ENCODE measurements around the gene GRM8.

GRM8 gene

DNA sequence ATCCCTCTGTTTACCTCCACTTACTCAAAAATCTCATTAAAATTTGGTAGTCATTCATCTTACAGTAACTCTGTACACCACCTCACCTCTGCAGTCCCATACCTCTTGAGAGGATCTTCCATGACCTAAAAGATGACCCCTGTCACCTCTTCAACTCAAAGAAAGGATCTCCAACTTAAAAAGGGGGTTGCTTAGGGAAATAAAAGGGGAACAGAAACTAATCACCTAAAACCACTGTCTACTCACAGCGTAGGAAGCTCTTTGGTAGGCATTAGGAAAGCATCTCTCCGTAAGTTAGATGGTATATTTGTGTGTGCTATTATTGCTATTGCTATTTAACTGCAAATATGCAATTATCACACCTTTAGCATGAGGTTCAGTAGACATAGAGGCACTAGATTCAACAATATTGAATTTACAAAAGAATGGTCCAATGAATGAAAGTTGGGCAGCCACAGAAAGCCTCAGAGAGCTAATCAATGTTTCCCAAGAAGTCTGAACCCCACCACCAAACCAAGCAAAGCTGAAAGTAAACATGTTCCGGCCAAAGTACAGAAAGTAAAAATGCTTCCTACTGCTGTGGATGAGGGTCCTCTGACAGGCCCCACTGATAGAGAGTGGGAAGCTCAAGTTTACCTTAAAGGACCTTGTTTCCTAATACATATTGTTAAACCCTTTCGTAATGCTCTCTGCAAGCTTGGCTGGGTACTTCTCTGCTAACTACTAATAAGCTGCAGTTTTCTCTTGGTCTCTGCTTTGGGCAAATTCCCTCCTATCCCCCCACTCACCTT, 105.8 kb downstream of the GRM8 start:
- no peak for DNase-seq

DNA sequence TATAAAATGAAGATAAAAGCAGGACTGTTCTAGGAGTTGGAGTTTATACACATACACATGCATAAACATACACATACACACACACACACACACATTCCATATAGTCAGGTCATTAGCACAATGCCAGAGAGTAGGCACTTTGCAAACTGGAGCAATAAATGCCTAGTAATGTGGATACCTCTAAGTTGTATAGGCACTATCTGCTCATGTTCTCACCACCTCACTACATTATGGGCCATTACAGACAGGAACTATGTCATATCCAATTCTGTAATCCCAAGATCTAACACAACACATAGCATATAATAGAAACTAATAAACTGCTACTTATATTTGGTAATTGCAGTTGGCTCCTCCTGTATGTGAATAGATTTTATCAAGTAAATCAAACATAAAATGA, 115.6 kb downstream of the GRM8 start:
- no peak for DNase-seq

DNA sequence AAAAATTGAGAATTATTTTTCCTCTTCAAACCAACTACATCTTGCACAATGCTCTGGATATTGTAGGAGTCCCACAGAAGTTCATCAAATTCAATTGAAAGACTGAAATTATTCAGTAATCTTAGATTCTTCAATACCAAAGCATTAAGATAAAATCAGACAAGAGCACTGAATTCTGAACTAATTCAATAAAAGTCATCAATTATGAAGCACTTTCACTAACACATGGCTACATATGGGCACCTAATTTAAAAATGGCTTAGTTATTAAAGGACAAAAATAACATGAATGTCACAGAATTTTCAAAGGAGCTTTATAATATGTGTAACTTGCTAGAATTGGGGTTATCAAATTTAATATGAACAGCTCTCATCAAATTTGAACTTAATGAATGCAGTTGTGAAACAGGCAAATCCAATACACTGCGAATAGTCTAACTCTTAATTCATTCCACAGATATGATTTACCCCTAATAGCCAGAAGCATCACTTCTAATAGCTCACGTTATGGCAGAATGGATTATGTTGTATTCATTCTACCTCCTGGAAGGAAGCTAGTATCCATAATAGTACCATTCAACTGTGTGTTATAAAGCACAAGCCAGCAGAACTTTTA, 116.8 kb downstream of the GRM8 start:
- DNase-seq: no peak

DNA sequence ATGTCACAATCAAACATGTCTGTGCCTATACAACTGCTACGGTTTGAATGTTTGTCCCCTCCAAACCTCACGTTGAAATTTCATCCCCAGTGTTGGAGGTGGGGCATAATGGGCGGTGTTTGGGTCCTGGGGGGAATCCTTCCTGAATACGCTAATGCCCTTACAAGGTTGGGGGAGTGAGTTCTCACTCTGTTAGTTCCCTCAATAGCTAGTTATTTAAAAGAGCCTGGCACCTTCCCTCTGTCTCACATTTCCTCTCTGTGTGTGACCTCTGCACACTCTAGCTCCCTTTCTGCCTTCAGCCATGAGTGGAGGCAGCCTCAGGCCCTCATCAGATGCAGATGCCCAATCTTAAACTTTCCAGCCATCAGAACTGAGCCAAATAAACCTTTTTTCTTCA, 129.5 kb downstream of the GRM8 start:
- no peak for DNase-seq

DNA sequence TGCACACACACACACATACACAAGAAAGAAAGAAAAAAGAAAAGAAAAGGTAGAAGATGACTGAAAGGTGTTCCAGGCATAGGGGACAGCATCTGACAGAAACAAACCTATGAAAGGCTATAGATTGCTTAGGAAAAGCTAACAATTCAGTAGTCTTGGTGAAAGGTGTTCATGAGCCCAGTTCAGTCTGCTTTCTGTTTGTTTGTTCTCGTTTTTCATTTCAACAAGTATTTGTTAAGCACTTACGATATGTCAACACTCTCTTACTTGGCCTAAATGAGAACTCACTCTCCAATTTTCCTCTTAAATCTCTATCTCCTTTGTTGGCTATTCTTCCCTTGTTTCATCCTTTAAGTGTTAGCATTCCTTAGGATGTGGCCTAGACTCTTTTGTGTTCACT, 133.2 kb downstream of the GRM8 start:
- peak; percentile 92 for DNase-seq

DNA sequence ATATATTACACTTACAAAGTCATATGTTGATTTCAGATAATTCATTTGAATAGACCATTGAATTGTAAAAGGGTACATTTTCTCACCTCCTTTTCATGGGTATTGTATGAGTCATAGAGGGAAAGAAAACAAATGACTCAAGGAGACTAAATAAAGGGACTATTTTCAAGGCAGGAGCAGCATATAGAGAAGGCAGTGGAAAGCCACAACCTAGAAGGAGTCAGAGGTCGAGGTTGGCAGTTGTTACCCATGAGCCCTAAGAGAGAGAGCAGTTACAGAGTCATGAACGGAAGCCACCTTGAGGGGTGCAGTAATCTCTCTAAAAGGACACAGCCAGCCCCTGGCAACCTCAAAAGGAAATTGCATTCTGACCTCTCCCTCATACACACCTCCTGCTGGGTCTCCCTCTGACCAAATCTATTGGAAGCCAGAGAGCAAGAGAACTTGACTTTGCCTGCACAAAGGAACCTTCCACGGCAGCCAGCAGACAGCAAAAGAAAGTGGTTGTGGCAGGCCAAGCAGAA, 137.9 kb downstream of the GRM8 start:
- DNase-seq: no peak

DNA sequence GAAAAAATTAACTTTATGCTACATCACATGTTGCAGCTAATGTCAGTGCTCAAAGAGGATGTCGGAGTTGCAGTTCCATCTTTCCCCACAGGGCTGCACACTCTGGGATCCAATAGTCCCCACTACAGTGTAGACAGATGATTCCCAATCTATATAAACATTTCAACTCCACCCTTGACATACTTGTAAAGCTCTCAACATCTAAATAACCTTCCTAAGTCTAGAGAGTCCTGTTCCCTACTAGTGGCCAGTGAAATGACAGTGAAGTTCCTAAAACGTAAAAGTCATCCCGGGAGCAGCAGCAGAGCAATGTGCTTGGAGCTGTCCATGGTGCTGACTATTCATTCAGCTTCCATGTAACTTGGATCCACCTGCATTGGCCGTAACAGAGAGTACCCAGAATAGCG, 145.1 kb downstream of the GRM8 start:
- DNase-seq: no peak

DNA sequence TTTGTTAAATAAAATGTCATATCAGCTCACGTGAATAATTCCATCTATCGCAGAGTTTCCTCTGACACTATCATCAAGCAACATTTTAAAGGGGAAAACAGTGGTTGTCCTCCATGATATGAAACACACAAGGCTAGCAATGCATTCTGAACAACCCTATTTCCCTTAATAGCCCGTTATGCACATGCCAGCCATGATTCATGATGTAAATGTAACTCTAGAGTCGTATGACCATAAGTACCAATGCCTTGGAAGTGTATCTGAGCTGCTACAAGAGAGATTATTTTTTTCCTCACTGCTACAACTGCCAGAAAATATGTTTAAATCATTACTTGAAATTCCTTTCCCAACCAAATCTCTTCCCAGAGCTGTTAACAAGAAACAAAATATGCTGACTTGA, 159.4 kb downstream of the GRM8 start:
- no peak for DNase-seq

DNA sequence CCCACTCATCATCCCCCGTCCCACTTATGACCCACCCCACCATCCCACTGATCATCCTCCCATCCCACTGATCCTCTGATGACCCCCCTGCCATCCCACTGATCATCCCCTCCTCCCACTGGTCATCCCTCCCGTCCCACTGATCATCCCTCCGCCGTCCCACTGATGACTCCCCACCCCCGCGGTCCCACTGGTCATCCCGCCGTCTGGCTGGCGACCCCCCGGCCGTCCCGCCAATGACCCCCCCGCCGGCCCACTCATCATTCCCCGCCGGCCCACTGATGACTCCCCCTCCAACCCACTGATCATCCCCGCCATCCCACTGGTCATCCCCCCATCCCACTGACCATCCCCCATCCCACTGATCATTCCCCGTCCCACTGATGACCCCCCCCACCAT, 161.1 kb downstream of the GRM8 start:
- DNase-seq: no peak

DNA sequence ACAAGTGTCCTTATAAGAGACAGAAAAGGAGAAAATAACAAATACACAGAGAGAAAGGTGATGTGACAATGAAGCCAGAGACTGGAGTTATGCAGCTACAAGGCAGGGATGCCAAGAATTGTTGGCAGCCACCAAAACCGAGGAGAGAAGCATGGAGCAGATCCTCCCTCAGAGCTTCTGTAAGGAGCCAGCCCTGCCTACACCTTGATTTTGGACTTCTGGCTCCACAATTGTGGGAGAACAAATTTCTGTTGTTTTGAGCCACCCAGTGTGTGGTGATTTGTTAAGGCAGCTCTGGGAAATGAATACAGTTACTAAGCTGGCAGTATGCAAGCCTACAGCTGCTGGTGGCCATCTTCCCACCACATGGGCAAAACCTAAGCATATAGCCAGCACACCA, 163.6 kb downstream of the GRM8 start:
- no peak for DNase-seq

DNA sequence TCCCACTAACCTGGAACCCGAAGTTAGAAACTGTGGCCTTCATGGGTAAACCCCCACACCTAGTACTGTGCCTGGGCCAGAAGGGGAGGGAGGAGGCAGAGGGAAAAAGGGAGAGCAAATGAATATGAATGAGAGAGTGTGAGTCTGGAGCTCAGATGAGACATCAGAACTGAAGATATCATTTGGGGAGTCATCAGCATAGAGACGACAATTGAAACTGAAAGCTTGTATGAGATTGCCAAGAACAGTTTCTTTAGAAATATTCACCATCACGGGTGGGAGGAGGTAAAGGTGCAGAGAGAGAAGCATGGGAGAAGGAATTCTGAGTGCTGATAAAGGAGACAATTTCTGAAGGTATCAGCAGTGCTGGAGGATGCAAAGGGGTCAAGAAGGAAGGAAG, 171.2 kb downstream of the GRM8 start:
- no peak for DNase-seq

DNA sequence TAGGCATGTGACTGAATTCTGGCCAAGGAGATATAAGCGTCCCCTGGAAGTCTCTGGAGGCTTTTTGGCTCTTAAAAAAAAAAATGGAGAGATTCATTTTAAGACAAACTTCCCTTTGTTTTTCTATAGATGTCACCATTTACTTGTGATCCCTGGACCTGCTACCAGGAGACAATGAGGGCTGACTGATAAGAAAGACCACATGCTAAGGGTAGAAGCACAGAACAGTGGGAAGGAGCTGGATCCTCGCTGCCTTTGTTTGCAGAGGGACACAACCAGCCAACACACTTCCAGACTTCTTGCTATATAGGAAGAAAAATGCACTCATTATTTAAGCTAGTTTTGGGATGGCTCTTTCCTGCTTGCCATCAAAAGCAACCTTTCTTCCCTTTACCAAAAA, 172.2 kb downstream of the GRM8 start:
- DNase-seq: no peak

DNA sequence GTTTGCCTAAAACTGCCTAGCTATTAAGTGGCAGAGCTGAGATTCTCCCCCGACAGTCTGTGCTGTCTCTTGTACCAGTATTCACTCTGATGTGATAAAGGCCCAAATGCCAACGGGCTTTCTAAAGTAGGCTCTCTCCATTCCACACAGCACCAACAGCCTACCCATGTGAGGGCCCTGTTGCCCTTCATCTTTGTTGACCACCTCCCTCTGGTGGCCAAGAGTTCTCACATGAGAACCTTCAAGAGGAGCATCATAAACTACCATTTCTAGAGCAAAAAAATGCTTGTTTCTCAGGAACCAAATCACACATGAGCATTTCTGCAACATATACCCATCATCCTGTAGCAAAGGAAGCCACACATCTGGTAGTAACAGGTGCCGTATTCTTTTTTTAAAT, 185.8 kb downstream of the GRM8 start:
- no peak for DNase-seq

DNA sequence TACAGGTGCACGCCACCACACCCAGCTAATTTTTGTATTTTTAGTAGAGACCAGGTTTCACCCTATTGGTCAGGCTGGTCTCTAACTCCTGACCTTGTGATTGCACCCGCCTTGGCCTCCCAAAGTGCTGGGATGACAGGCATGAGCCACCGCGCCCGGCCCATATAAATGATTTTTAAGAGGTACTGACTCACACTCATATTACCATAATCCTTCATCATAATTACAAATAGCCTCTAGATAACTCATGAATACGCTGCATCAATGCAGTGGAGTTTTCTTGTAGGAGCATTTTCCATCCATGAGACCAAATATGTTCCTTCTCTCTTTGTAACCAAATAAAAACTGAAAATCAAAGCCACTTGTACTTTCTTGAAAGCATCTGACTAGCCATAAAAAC, 193.3 kb downstream of the GRM8 start:
- no peak for DNase-seq

DNA sequence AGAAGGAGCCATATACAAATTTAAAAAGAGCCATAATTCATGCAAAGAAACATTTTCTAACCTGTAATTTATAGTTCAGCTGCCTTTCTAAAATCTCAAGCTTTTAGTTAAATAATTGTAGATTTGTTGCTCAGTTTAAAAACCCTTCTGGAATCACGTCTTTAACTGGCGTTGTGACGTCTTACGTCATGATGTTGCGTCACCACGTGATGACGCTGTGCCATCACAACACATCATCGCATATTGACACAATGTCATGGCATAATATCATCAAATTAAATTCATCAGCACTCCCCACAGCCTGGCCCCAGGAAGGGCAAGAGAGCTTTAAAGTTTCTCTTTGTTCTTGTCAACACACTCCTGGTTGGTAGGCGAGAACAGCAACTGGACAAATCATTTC, 194.8 kb downstream of the GRM8 start:
- DNase-seq: no peak

DNA sequence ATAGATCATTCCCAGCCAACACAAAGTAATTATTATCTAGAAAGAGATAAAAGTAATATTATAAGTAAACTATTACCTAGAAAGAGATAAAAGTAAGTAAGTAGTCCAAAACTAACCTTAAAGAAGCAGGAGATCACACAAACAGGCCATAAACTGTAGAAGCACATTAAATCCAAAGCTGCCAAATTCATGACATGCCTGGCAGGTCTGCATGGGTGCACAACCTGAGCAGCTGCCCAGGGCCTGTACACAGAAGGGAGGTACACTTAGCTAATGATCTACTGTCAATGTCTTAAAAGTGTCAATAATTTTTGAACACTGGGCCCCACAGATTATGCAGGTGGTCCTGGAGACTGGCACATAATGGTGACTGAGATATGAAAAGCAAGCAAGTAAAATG, 196.5 kb downstream of the GRM8 start:
- DNase-seq: no peak

DNA sequence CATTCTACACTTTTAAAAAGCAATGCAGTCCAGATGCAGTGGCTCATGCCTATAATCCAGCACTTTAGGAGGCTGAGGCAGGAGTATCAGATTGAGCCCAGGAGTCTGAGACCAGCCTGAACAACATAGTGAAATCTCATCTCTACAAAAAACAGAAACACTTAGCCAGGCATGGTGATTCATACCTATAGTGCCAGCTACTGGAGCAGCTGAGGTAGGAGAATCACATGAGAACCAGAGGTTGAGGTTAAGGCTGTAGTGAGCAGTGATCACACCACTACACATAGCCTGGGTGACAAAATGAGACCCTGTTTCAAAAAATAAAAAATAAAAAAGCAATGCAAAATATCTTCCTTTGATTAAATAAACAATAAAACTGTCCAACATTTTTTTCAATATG, 205.2 kb downstream of the GRM8 start:
- DNase-seq: no peak

DNA sequence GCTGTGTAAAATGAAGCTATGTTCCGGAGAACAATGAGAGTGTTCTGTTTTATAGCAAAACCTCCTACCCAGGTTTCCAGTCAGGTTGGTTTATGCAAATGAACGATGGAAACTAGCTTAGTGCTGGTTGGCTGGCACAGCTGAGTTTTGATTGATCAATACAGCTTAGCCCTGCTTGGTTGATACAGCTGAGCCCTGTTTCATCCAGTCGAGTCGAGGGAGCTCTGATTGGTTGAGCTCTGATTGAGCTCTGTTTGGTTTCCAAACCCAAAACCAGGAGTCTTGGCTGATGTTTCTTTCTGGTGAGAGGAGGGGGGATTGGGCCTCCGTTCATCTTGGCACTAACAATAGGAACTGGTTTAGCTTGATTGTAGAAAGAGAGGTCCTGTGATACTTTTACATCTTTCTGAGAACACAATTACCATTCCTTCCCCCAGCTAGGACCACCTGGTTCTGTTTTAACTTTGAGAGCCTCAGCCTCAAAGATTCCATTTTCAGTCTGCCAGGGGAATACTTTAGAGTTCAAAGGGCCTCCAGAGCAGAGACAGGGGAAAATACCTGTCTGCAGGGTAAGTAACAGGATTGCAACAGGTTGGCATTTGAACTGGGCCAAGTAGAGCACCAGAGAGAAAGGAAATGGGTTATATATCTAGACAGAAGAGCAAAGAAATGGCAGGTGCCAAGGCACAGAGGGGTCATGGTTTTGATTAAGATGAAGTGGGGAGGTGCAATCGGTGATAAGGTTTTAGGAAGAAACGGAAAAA, 210.9 kb downstream of the GRM8 start:
- no peak for DNase-seq

DNA sequence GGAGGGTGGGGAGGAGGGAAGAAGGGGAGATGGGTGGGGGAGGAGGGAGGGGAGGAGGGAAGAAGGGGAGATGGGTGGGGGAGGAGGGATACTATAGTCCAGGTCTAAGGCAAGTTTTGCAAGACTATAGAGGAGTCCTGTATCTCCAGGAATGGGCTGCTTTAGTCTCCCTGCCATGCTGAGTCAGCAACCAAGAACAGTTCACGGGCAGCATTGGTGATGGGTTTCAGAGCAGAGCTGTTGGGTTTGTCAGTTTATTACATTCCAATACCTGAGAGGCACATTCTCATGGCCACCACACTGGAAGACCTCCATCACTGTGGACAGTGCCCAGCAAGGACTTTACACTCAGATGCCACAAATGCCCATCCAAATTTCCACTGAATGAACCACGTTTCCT, 212.7 kb downstream of the GRM8 start:
- DNase-seq: no peak

DNA sequence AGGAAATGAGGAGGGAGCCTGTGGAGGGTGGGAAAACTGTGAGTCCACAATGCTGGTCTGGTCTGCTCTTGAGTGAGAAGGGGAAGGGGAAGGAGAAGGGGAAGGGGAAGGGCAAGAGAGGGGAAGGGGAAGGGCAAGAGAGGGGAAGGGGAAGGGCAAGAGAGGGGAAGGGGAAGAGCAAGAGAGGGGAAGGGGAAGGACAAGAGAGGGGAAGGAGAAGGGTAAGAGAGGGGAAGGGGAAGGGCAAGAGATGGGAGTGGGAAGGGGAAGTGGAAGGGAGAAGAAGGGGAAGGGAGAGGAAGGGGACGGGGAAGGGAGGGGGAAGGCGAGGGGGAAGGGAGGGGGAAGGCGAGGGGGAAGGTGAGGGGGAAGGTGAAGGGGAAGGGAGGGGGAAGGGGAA, 213.2 kb downstream of the GRM8 start:
- DNase-seq: no peak

DNA sequence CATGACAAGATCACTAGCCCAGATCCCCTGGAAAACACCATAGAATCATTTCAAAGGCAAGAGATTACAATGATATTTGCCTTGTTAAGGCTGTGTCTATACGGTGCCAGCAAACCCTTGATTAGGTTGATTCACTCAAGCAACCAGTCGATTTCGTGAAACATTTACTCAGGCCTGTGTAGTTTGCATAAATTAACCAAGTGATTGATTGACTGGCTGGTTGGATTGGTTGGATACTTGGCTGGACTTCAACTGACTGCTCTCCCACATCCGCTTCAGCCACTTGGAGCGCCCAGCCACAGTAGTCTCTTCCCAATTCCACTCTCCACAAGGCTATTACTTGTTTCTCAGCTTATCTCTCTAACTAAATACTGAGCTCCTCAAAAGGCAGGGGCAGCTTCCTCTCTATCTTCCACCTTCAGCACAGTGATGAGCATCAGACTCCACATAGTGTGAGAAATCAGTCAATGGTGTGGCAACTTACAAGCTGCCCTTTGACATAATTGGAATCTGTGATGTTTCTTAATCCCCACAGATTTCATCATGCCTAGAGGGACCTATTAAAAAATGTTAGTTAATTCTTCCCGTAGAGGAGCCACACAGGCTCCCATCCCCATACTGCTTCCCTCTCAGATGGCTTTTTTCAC, 217.4 kb downstream of the GRM8 start:
- peak; percentile 27 for DNase-seq

DNA sequence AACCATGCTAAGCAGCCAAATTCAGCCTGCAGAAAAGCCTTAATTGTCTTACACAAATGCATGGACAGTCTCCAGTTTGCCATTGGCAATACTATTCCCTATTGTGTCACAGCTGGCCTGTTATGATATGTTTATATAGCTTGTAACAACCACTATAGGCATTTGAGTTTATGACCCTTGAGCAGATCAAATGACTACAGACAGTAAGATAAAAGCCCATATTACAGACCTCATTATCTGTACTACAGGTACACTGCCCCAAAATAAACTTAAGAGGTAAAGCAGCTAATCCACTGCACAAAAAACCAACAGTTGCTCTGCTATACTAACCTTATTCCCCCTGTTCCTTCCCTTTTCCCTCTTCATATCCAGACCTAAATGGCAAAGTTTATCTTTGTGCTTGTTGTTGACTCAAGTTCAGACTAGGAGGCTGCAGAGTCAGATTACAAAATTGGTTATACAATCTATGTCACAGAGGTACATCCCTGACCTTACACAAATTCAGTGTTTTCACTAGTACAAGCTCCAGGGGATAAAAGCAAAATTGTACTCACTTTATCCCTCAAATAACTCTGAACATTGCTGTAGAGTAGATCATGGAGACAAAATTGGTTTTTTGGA, 218.4 kb downstream of the GRM8 start:
- DNase-seq: peak; percentile 55

DNA sequence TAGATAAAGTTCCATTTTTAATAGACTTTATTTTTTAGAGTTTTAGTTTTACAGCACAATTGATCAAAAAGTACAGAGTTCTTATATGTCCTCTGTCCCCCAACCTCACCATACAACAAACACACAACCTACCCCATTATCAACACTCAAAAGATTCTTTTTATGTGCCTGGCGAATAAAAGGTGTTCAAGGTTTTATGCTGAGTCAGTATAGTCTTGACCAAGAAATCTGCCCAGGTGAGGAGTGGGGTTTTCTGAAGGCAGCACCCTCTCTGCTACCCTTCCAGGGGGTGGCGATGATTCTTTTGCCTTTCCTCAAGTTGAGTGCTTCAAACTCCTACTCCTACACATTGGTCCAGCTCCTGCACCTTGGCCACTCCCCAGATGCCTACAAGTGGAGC, 222.9 kb downstream of the GRM8 start:
- DNase-seq: no peak
